Immature natural killer cell (primary cell): ENCODE results near the gene CNOT6. TPM values are rescaled to one million over a fixed set of nuclear protein-coding genes. Genes with fewer than 3 reads are reported as not detected.
"Not testable (repeated sequence)": the region's sequence is repeated elsewhere in the genome, so short reads cannot be mapped to it uniquely, and the experiment has no call there.

Experiments
- DNase-seq, 3 donors: peaks; one replicate each; pipeline ENCODE4 v3.0.0; 2022; ENCODE audit warnings: mixed read lengths in 1 of 3
- H3K27ac Mint-ChIP-seq, 6 donors: one replicate each; pipeline ENCODE4 v1.8.0; 2020; ENCODE audit warnings: mixed read lengths in 6 of 6, mild to moderate bottlenecking in 5 of 6, inconsistent platforms in 4 of 6, moderate library complexity in 3 of 6
- H3K27me3 Mint-ChIP-seq, 3 donors: one replicate each; pipeline ENCODE4 v1.8.0; 2020 to 2021; ENCODE audit warnings: low read depth in 3 of 3, mild to moderate bottlenecking in 3 of 3, mixed read lengths in 3 of 3, moderate library complexity in 3 of 3, inconsistent platforms in 1 of 3
- H3K36me3 Mint-ChIP-seq, 3 donors: one replicate each; pipeline ENCODE4 v1.8.0; 2020; ENCODE audit warnings: mixed read lengths in 3 of 3, inconsistent platforms in 2 of 3, mild to moderate bottlenecking in 2 of 3
- H3K4me1 Mint-ChIP-seq, 2 donors: one replicate each; pipeline ENCODE4 v1.8.0; 2020; ENCODE audit warnings: inconsistent platforms in 2 of 2, mild to moderate bottlenecking in 2 of 2, mixed read lengths in 2 of 2, moderate library complexity in 1 of 2
- H3K4me3 Mint-ChIP-seq, 5 donors: one replicate each; pipeline ENCODE4 v1.8.0; 2020; ENCODE audit warnings: mild to moderate bottlenecking in 5 of 5, mixed read lengths in 5 of 5, inconsistent platforms in 3 of 5, moderate library complexity in 3 of 5
- H3K9me3 Mint-ChIP-seq, 6 donors: one replicate each; pipeline ENCODE4 v1.8.0; 2020; ENCODE audit warnings: mild to moderate bottlenecking in 6 of 6, mixed read lengths in 6 of 6, inconsistent platforms in 4 of 6, moderate library complexity in 3 of 6
- polyA plus RNA-seq, 3 donors: library from polyadenylated mRNA; unstranded; fragments of 300-500 nt; fragmentation: Illumina TruSeq; gene quantifications; one replicate each; pipeline ENCODE4 v1.2.3, GENCODE V29; 2021

The CNOT6 gene
- polyA plus RNA-seq, 3 donors from 2014 or later, result 5.8 to 11.2 (median 9.0) TPM

GRCh38 chr5:180515294-180515693, 21.1 kb downstream of the CNOT6 start:
- H3K4me3 Mint-ChIP-seq, result no peak overlapping the region
- H3K36me3 Mint-ChIP-seq, result peaks cover 0 to 7% (median 5%) of the 10 kb centered on the region in 3 donors
- no peaks in the 10 kb centered on the region for H3K27me3 Mint-ChIP-seq
- H3K27ac Mint-ChIP-seq, result peak overlapping the region in 4 of 6 donors; percentile 1 to 39 (median 18)
- no peak for DNase-seq
- H3K4me1 Mint-ChIP-seq, result peaks cover 43 to 61% of the 10 kb centered on the region in 2 donors
- H3K9me3 Mint-ChIP-seq, result no peaks in the 10 kb centered on the region

GRCh38 chr5:180515974-180516373, 21.8 kb downstream of the CNOT6 start:
- Mint-ChIP-seq H3K27ac (peak overlapping the region in 2 of 6 donors; percentile 2 to 28), H3K4me1 (peaks cover 43 to 59% of the 10 kb centered on the region in 2 donors)
- H3K27me3 Mint-ChIP-seq, DNase-seq, H3K36me3 Mint-ChIP-seq, H3K4me3 Mint-ChIP-seq, H3K9me3 Mint-ChIP-seq: not testable (repeated sequence)

GRCh38 chr5:180516440-180516839, 22.3 kb downstream of the CNOT6 start:
- Mint-ChIP-seq H3K36me3 (peaks cover 0 to 7% (median 5%) of the 10 kb centered on the region in 3 donors), H3K27me3 (no peaks in the 10 kb centered on the region), H3K4me1 (peaks cover 43 to 64% of the 10 kb centered on the region in 2 donors), H3K4me3 (no peak overlapping the region), H3K27ac (peak overlapping the region in 3 of 6 donors; percentile 2 to 28 (median 2)), H3K9me3 (no peaks in the 10 kb centered on the region)
- DNase-seq, result no peak

GRCh38 chr5:180519098-180519497, 24.9 kb downstream of the CNOT6 start:
- peaks cover 60 to 81% of the 10 kb centered on the region in 2 donors for H3K4me1 Mint-ChIP-seq
- no peak overlapping the region for H3K4me3 Mint-ChIP-seq
- H3K36me3 Mint-ChIP-seq, result no peaks in the 10 kb centered on the region
- DNase-seq, result no peak
- H3K9me3 Mint-ChIP-seq, result no peaks in the 10 kb centered on the region
- peak overlapping the region in 1 of 6 donors; percentile 65 for H3K27ac Mint-ChIP-seq
- H3K27me3 Mint-ChIP-seq, result no peaks in the 10 kb centered on the region

- no peaks in the 10 kb centered on the region for H3K27me3 Mint-ChIP-seq
- no peak for DNase-seq
- no peaks in the 10 kb centered on the region for H3K36me3 Mint-ChIP-seq
- no peaks in the 10 kb centered on the region for H3K9me3 Mint-ChIP-seq
- H3K4me1 Mint-ChIP-seq, result peaks cover 63 to 82% of the 10 kb centered on the region in 2 donors
- no peak overlapping the region for H3K27ac Mint-ChIP-seq
- no peak overlapping the region for H3K4me3 Mint-ChIP-seq
Observed at GRCh38 chr5:180521101-180521500, 26.9 kb downstream of the CNOT6 start.

GRCh38 chr5:180521591-180521990, 27.4 kb downstream of the CNOT6 start:
- Mint-ChIP-seq H3K27ac (peak overlapping the region in 1 of 6 donors; percentile 20), H3K9me3 (no peaks in the 10 kb centered on the region), H3K36me3 (no peaks in the 10 kb centered on the region), H3K27me3 (peaks cover 0 to 2% (median 0%) of the 10 kb centered on the region in 3 donors), H3K4me1 (peaks cover 64 to 83% of the 10 kb centered on the region in 2 donors), H3K4me3 (no peak overlapping the region)
- no peak for DNase-seq

- Mint-ChIP-seq H3K36me3 (no peaks in the 10 kb centered on the region), H3K4me1 (peaks cover 61 to 82% of the 10 kb centered on the region in 2 donors), H3K4me3 (no peak overlapping the region), H3K27me3 (peaks cover 0 to 4% (median 0%) of the 10 kb centered on the region in 3 donors), H3K27ac (peak overlapping the region in 3 of 6 donors; percentile 7 to 42 (median 36)), H3K9me3 (no peaks in the 10 kb centered on the region)
- no peak for DNase-seq
Observed at GRCh38 chr5:180522330-180522729, 28.2 kb downstream of the CNOT6 start.

GRCh38 chr5:180523629-180524466, 29.7 kb downstream of the CNOT6 start:
- H3K36me3 Mint-ChIP-seq, result no peaks in the 10 kb centered on the region
- peak overlapping the region; percentile 25 to 62 (median 46) for H3K27ac Mint-ChIP-seq
- peaks cover 0 to 4% (median 0%) of the 10 kb centered on the region in 3 donors for H3K27me3 Mint-ChIP-seq
- peaks cover 53 to 70% of the 10 kb centered on the region in 2 donors for H3K4me1 Mint-ChIP-seq
- no peak for DNase-seq
- no peak overlapping the region for H3K4me3 Mint-ChIP-seq
- no peaks in the 10 kb centered on the region for H3K9me3 Mint-ChIP-seq

GRCh38 chr5:180525399-180525798, 31.2 kb downstream of the CNOT6 start:
- DNase-seq, result no peak
- Mint-ChIP-seq H3K27me3 (peaks cover 0 to 4% (median 0%) of the 10 kb centered on the region in 3 donors), H3K9me3 (no peaks in the 10 kb centered on the region), H3K4me1 (peaks cover 46 to 65% of the 10 kb centered on the region in 2 donors), H3K27ac (peak overlapping the region in 1 of 6 donors; percentile 56), H3K36me3 (peaks cover 0 to 9% (median 5%) of the 10 kb centered on the region in 3 donors), H3K4me3 (peak overlapping the region in 1 of 5 donors; percentile 30)

- Mint-ChIP-seq H3K9me3 (no peaks in the 10 kb centered on the region), H3K4me1 (peaks cover 46 to 62% of the 10 kb centered on the region in 2 donors), H3K36me3 (peaks cover 0 to 9% (median 5%) of the 10 kb centered on the region in 3 donors), H3K27ac (peak overlapping the region in 3 of 6 donors; percentile 10 to 27 (median 20)), H3K4me3 (no peak overlapping the region), H3K27me3 (peaks cover 0 to 4% (median 0%) of the 10 kb centered on the region in 3 donors)
- no peak for DNase-seq
Observed at GRCh38 chr5:180526269-180526668, 32.1 kb downstream of the CNOT6 start.

GRCh38 chr5:180527659-180528058, 33.5 kb downstream of the CNOT6 start:
- H3K27me3 Mint-ChIP-seq, result peaks cover 0 to 4% (median 0%) of the 10 kb centered on the region in 3 donors
- H3K9me3 Mint-ChIP-seq, result no peaks in the 10 kb centered on the region
- H3K4me3 Mint-ChIP-seq, result no peak overlapping the region
- peaks cover 37 to 55% of the 10 kb centered on the region in 2 donors for H3K4me1 Mint-ChIP-seq
- peaks cover 0 to 15% (median 5%) of the 10 kb centered on the region in 3 donors for H3K36me3 Mint-ChIP-seq
- H3K27ac Mint-ChIP-seq, result no peak overlapping the region
- no peak for DNase-seq

GRCh38 chr5:180531036-180531585, 36.9 kb downstream of the CNOT6 start:
- peaks cover 9 to 30% of the 10 kb centered on the region in 2 donors for H3K4me1 Mint-ChIP-seq
- not testable (repeated sequence) for H3K27ac Mint-ChIP-seq, H3K4me3 Mint-ChIP-seq, DNase-seq, H3K27me3 Mint-ChIP-seq, H3K9me3 Mint-ChIP-seq
- peaks cover 5 to 19% (median 9%) of the 10 kb centered on the region in 3 donors for H3K36me3 Mint-ChIP-seq

GRCh38 chr5:180532268-180532667, 38.1 kb downstream of the CNOT6 start:
- Mint-ChIP-seq H3K4me3 (no peak overlapping the region), H3K9me3 (no peaks in the 10 kb centered on the region), H3K27ac (peak overlapping the region in 2 of 6 donors; percentile 3 to 29), H3K4me1 (peaks cover 3 to 31% of the 10 kb centered on the region in 2 donors), H3K27me3 (peaks cover 0 to 2% (median 2%) of the 10 kb centered on the region in 3 donors), H3K36me3 (peaks cover 5 to 19% (median 9%) of the 10 kb centered on the region in 3 donors)
- DNase-seq, result no peak

GRCh38 chr5:180533845-180534244, 39.7 kb downstream of the CNOT6 start:
- peaks cover 5 to 19% (median 9%) of the 10 kb centered on the region in 3 donors for H3K36me3 Mint-ChIP-seq
- DNase-seq, result no peak
- no peaks in the 10 kb centered on the region for H3K9me3 Mint-ChIP-seq
- H3K27me3 Mint-ChIP-seq, result peaks cover 0 to 2% (median 2%) of the 10 kb centered on the region in 3 donors
- H3K27ac Mint-ChIP-seq, result peak overlapping the region in 1 of 6 donors; percentile 61
- peaks cover 3 to 36% of the 10 kb centered on the region in 2 donors for H3K4me1 Mint-ChIP-seq
- H3K4me3 Mint-ChIP-seq, result no peak overlapping the region
